ENCODE measurements around the gene TRIM15.

GRCh38 chr6:30136570-30137286 is 26.6 kb upstream of the TRIM15 start:
- TF ChIP-seq POLR2AphosphoS5 (IDR thresholded peaks at IDR 0.05; ENCODE audit: borderline replicate concordance, low read depth, low read length) (no peak), EZH2 (IDR thresholded peaks at IDR 0.05) (no peak)
